HFF-Myc (cell line): ENCODE measurements around the gene CLEC16A.

ENCODE experiments used
- DNase-seq: peaks from one replicate; pipeline ENCODE4 v3.0.0-alpha.2; 2011; ENCODE audit warnings: low read depth; ENCODE audit errors: extremely low read depth
- H3K4me3 ChIP-seq: replicated peaks from 2 replicates; pipeline ENCODE4 v1.5.1; 2011; ENCODE audit warnings: low read depth, mild to moderate bottlenecking, control low read depth, low read length
- TF ChIP-seq, protein P1 (sequence below): IDR thresholded peaks from 2 replicates; pipeline ENCODE4 v1.5.1; 2012; ENCODE audit warnings: mild to moderate bottlenecking, low read depth, low read length, control low read depth; ENCODE audit errors: missing control alignments

The CLEC16A gene

DNA sequence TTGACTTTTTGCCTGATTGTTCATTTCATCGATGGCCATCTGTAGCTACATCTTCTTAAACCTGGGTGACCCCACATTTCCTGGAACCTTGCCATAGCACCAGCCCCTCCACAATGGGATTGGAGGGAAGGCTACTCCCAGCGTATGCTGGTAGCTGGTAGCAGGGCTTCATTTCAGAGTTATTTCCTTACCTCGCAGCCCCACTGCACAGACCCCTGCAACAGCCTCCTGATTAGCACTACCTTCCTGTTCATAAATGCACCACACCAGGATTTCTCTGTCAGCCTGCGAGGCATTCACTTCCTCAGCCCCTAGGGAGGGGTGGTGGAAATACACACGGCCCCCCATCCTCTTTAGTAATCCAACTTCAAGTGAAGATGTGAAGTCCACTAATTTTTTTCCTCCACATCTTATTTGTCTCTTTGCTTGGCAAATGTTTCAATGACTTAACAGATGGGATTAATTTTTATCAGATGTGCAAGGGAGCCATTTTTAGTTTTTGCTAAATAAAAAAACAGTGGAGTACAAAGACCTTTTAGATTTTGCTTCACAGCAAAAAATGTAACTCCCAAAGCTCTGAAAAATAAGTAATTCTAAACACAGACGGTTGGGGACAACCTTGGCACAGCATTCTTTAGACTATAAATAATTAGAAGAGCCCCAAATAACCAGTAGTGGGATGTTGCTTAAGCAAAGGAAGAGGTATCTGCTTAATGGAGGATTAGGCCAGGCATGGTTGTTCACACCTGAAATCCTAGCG lies 76.6 kb downstream of the CLEC16A start:
- DNase-seq = no peak
- TF ChIP-seq, protein P1, sequence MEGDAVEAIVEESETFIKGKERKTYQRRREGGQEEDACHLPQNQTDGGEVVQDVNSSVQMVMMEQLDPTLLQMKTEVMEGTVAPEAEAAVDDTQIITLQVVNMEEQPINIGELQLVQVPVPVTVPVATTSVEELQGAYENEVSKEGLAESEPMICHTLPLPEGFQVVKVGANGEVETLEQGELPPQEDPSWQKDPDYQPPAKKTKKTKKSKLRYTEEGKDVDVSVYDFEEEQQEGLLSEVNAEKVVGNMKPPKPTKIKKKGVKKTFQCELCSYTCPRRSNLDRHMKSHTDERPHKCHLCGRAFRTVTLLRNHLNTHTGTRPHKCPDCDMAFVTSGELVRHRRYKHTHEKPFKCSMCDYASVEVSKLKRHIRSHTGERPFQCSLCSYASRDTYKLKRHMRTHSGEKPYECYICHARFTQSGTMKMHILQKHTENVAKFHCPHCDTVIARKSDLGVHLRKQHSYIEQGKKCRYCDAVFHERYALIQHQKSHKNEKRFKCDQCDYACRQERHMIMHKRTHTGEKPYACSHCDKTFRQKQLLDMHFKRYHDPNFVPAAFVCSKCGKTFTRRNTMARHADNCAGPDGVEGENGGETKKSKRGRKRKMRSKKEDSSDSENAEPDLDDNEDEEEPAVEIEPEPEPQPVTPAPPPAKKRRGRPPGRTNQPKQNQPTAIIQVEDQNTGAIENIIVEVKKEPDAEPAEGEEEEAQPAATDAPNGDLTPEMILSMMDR = no peak

DNA sequence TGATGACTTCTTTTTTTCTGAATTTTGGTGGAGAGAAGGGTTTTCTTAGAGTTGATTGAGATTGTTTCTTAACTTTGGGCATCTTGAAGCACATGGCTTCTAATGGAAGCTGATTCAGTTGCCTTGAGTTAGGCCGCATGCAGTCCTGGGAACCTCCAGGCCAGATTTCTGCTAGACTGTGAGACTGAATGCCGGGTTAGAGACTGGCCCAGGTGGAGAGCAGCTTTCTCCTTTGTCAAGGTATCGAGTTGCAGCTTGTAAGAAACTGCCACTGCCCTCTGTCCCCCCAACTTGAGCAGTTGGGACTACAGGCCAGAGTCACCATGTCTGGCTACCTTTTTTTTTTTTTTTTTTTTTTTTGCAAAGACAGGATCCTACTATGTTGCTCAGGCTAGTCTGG lies 77.6 kb downstream of the CLEC16A start:
- no peak overlapping the region for H3K4me3 ChIP-seq
- no peak for DNase-seq
- TF ChIP-seq, protein P1 = no peak

More for the DNA sequence above, 76.6 kb downstream of the CLEC16A start:
- H3K4me3 ChIP-seq = no peak overlapping the region

DNA sequence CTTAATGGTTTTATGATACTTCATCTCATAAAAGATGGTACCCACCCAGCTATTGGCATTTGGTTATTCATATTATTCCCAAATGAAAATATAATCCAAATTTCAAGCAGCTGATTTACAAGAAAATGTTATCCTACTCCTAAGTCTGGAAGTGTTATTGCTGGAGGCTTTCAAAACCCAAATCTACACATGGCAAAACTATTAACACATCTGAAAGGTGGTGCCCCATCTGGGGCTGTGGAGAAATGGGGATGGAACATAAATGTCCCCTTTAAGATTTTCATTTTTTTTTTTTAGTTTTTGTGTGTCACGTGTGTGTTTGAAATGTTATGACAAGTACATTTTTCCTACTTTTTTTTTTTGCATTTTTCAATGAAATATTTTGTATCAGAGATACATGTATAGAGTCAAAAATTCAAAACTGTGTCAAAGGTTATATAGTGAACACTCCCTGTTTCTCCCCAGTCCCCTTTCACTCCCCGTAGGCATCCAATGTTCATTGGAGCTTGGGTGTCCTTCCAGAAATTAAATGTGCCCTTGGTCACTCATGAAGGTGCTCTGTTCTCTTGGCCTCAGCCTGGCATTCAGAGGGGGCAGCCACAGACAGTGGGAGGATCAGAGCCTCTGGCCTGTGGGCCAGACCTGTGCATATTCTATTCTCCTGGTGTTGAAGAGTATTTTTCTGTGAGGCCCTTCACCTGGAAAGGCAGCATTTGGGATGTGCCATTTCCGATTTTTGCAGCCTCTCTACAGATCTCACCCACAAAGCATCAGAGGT lies 79.1 kb downstream of the CLEC16A start:
- TF ChIP-seq, protein P1 = no peak
- DNase-seq = no peak
- H3K4me3 ChIP-seq = no peak overlapping the region

DNA sequence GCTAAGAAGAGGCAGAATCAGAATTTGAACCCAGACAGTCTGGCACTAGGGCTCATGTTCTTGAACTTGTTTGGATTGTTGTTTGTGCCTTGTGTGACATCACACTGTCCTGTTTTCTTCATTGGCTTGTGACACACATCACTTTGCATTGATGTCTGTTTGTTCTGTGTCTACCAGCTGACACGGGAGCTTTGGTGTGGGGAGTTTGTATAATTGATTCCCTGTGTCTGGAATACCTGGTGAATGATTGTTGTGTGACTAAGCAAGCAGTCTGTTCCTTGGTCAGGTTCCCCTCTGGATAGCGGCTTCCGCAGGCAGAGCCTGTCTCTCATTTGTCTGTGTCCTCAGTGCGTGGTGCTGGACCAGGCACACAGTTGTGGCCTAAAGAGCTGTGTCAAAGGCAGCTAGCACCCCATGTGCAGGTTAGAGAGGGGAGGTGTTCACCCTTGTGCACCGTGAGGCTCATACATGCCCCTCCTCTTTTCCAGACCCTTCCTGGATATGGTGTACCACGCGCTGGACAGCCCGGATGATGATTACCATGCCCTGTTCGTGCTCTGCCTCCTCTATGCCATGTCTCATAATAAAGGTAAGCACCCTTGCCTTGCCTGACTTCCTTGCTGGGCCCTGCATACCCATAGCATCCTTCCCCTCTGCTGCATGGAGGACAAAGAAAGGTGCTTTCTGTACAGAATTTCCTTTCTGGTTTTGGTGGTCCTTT lies 80.1 kb downstream of the CLEC16A start:
- no peak overlapping the region for H3K4me3 ChIP-seq
- no peak for DNase-seq
- TF ChIP-seq, protein P1 = no peak

DNA sequence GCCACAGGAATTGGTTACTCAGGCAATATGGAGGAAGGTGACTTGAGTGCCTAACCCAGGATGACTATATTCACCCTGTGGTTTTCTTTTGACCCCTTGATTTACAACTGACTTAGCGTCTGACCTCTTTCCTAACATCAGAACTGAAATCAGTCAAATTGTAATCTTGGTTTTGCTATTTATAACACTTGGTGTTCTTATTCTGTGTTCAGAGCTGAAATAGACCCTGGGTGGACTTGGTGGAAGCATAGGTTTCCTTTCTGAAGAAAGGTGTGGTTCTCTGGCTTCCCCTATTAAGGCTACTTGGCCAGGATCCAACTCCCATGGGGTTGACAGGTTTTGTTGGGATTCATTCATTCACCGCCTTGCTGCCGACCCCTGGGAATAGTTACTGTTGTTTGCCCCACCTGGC lies 80.8 kb downstream of the CLEC16A start:
- TF ChIP-seq, protein P1 = no peak
- no peak for DNase-seq
- no peak overlapping the region for H3K4me3 ChIP-seq

DNA sequence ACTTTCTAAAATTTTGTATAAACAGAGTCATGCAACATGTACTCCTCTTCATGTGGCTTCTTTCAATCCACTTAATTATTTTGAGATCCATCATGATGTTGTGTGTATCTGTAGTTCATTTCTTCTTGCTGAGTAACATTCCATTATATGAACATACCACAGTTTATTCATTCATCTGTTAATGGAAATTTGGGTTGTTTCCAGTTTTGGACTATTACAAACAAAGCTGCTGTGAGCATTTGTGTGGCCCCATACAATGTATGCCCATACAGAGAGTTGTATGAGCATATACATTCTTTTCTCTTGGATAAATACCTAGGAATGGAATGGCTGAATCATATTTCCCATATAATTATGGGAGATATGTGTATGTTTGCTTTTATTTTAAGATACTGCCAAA lies 85.6 kb downstream of the CLEC16A start:
- no peak for DNase-seq
- TF ChIP-seq, protein P1 = no peak
- no peak overlapping the region for H3K4me3 ChIP-seq
